Measurements from ENCODE around the gene GID8. TPM values are rescaled to one million over a fixed set of nuclear protein-coding genes. Genes with fewer than 3 reads are reported as not detected.
A peak's percentile ranks its signal among the peaks of the same experiment; 100 is the strongest.

GID8 gene
- total RNA-seq, 1 donor from 2014 or later = 55.8 TPM

DNA sequence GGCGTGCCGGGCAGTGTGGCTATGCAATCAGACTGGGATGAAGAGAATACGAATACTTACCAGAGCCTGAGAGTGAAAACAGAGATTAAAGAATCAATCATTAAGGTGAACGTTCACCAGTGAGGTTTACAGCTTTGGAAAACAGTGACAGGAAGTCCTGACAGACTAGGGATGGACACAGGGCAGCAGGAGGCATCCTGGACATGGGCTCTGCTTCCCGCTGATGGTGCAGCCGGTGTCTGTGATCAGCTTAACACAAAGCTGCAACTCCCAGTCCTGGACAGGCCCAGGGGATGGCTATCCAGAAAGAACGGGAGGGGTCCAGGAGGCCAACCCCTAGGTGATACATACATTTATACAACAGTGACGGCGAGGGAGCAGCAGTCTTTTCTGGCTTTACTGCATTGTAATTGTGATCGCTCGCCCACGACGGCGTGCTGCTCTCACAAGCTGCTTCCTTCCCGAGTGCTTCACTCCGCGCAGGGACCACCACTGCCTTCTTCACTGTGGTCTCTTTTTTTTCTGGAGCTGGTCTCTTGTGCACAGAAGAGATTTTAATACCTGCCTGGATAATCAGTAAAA lies 32.3 kb upstream of the GID8 start:
- TF ChIP-seq CTCF (conservative IDR thresholded peaks at IDR 0.05) = no peak
- Mint-ChIP-seq H3K27me3 (no peaks in the 10 kb centered on the region), H3K36me3 (peaks cover 29% of the 10 kb centered on the region), H3K9me3 (no peaks in the 10 kb centered on the region), H3K27ac (no peak overlapping the region), H3K4me1 (ENCODE audit: unreplicated experiment) (peaks cover 8% of the 10 kb centered on the region), H3K4me3 (no peak overlapping the region)
- DNase-seq (ENCODE audit: extremely low spot score, unreplicated experiment) = no peak

DNA sequence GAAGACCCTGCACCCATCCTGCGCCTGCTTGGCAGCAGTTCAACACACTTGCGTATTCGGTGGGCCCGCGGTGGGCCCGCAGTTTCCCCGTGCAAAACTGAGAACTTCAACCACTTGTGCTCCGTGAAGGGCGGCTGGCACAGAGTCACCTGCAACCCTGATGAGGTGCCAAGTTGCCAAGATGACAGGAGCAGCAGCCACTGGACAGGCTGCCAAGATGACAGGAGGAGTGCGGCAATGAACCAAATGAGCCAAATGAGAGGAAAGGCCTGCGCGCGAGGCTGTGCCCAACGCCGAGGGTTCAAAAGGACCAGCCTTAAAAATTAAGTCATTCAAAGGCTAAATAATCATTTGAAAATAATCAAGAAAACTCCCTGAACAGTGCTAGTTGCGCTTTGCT lies 31.7 kb upstream of the GID8 start:
- no peak overlapping the region for H3K4me3 Mint-ChIP-seq
- no peak overlapping the region for H3K27ac Mint-ChIP-seq
- peaks cover 2% of the 10 kb centered on the region for H3K4me1 Mint-ChIP-seq (ENCODE audit: unreplicated experiment)
- peaks cover 31% of the 10 kb centered on the region for H3K36me3 Mint-ChIP-seq
- no peaks in the 10 kb centered on the region for H3K27me3 Mint-ChIP-seq
- H3K9me3 Mint-ChIP-seq = no peaks in the 10 kb centered on the region
- TF ChIP-seq CTCF (conservative IDR thresholded peaks at IDR 0.05) = no peak
- DNase-seq (ENCODE audit: extremely low spot score, unreplicated experiment) = no peak

DNA sequence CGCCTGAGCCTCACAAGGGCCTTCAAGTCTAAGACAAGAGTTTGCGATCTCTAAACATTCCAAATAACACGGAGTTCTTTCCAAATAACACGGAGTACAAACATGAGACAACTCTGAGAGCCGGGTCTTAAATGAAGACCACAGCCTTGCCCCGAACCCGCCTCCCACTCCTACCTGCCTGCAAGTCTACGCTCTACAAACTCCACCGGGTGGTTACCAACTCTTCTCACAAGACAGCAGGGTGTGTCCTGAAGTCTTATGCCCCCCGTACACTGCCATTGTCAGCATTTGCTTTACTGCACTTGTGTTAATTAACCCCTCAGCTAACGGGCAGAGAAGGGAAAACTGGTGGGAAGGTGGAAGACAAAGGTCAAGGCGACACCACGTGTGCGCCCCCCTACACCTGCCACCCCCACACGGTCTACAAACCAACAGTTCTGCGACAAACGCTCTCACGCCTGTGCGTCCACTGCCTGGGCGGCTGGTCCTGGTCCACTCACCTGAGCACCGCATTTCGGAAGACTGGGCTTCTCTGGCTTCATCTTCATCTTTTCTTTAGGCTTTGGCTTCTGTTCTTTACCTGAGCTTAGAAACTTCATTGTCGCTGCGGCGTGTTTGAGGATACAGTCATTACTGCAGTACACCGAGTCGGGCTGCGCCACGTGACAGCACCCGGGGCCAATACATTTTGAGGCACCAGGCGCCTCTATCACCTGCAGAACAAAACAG lies 31.1 kb upstream of the GID8 start:
- H3K36me3 Mint-ChIP-seq = peaks cover 34% of the 10 kb centered on the region
- no peaks in the 10 kb centered on the region for H3K9me3 Mint-ChIP-seq
- H3K27ac Mint-ChIP-seq = no peak overlapping the region
- DNase-seq (ENCODE audit: extremely low spot score, unreplicated experiment) = no peak
- no peaks in the 10 kb centered on the region for H3K4me1 Mint-ChIP-seq (ENCODE audit: unreplicated experiment)
- no peak for TF ChIP-seq CTCF (conservative IDR thresholded peaks at IDR 0.05)
- no peak overlapping the region for H3K4me3 Mint-ChIP-seq
- H3K27me3 Mint-ChIP-seq = no peaks in the 10 kb centered on the region

- peaks cover 32% of the 10 kb centered on the region for H3K36me3 Mint-ChIP-seq
- no peak for DNase-seq (ENCODE audit: extremely low spot score, unreplicated experiment)
- H3K4me1 Mint-ChIP-seq (ENCODE audit: unreplicated experiment) = no peaks in the 10 kb centered on the region
- H3K27ac Mint-ChIP-seq = no peak overlapping the region
- no peak overlapping the region for H3K4me3 Mint-ChIP-seq
- no peaks in the 10 kb centered on the region for H3K27me3 Mint-ChIP-seq
- TF ChIP-seq CTCF (conservative IDR thresholded peaks at IDR 0.05) = peak; percentile 78
- no peaks in the 10 kb centered on the region for H3K9me3 Mint-ChIP-seq
Observed at GRCh38 chr20:62907384-62908317, 30.3 kb upstream of the GID8 start.

- Mint-ChIP-seq H3K4me1 (ENCODE audit: unreplicated experiment) (peaks cover 8% of the 10 kb centered on the region), H3K9me3 (no peaks in the 10 kb centered on the region), H3K4me3 (no peak overlapping the region), H3K27ac (peak overlapping the region; percentile 57), H3K27me3 (no peaks in the 10 kb centered on the region), H3K36me3 (peaks cover 29% of the 10 kb centered on the region)
- DNase-seq (ENCODE audit: extremely low spot score, unreplicated experiment) = no peak
- no peak for TF ChIP-seq CTCF (conservative IDR thresholded peaks at IDR 0.05)
Observed at GRCh38 chr20:62908971-62909791, 28.8 kb upstream of the GID8 start.
